ENCODE results near the gene CELA2A. TPM values are rescaled to one million over a fixed set of nuclear protein-coding genes. Genes with fewer than 3 reads are reported as not detected.
A peak's percentile ranks its signal among the peaks of the same experiment; 100 is the strongest.

The CELA2A gene
- not detected for total RNA-seq (2013)
- polyA plus RNA-seq (not detected), polyA minus RNA-seq (not detected in 2 replicates), total RNA-seq (0 to 2.1 (median 0.34) reads per million in 11 experiments)

GRCh38 chr1:15456313-15456954 lies at the start of gene CELA2A:
TSS of gene CELA2A (plus strand) at chr1:15456732. CDS start at chr1:15456754, 22 bp downstream.
- H3K4me1 Mint-ChIP-seq: peaks cover 9% of the 10 kb centered on the region
- Histone ChIP-seq H3K4me3 (replicated peaks in 1 of 3; ENCODE audit: low read depth in 2 of 3, low read length in 3 of 3) (no peak within 1 kb of the TSS), H3K9me3 (replicated peaks in 1 of 2; ENCODE audit: control insufficient read depth in 1 of 2, insufficient read depth in 1 of 2, low read length in 2 of 2) (no peaks in the 10 kb centered on the region), H2AFZ (ENCODE audit: insufficient read depth, low read depth, low read length, poor library complexity, severe bottlenecking) (no peak within 1 kb of the TSS), H3K4me1 (ENCODE audit: control insufficient read depth in 1 of 2, insufficient read depth in 2 of 2, low read length in 2 of 2) (no peaks in the 10 kb centered on the region), H3K27ac (ENCODE audit: low read depth in 1 of 2, low read length in 2 of 2) (no peak within 1 kb of the TSS), H3K79me2 (ENCODE audit: insufficient read depth, low read length) (no peaks in the 10 kb centered on the region), H4K20me1 (ENCODE audit: insufficient read depth, low read length) (no peaks in the 10 kb centered on the region), H3K36me3 (replicated peaks in 1 of 2; ENCODE audit: control insufficient read depth in 1 of 2, insufficient read depth in 2 of 2, low read length in 2 of 2) (no peaks in the 10 kb centered on the region), H3K9ac (ENCODE audit: insufficient read depth, low read length, poor library complexity, severe bottlenecking) (no peak within 1 kb of the TSS), H3K27me3 (ENCODE audit: control insufficient read depth in 2 of 2, insufficient read depth in 2 of 2, low read length in 2 of 2) (no peaks in the 10 kb centered on the region), H3K4me2 (replicated peaks; ENCODE audit: extremely low read depth, low read length, poor library complexity, severe bottlenecking) (no peak within 1 kb of the TSS)
- DNase-seq: no peak
- WGBS (ENCODE audit: insufficient coverage): no CpG with 5 or more reads among the region's 8 CpGs
- no peaks in the 10 kb centered on the region for H3K36me3 Mint-ChIP-seq
- no peak for TF ChIP-seq CTCF (IDR thresholded peaks at IDR 0.05)
- H3K27ac Mint-ChIP-seq: peak within 1 kb of the TSS in 1 of 7 donors; percentile 61
- H3K4me3 Mint-ChIP-seq: no peak within 1 kb of the TSS
- H3K9me3 Mint-ChIP-seq: no peaks in the 10 kb centered on the region
- peaks cover 1 to 3% (median 2%) of the 10 kb centered on the region in 3 donors for H3K27me3 Mint-ChIP-seq (ENCODE audit: low read depth in 3 of 3)
- intact Hi-C loops (cut with micrococcal nuclease): no loop called here

- Histone ChIP-seq H3K9me3 (replicated peaks in 1 of 2; ENCODE audit: control insufficient read depth in 1 of 2, insufficient read depth in 1 of 2, low read length in 2 of 2) (no peaks in the 10 kb centered on the region), H3K4me1 (ENCODE audit: control insufficient read depth in 1 of 2, insufficient read depth in 2 of 2, low read length in 2 of 2) (peaks cover 11 to 13% of the 10 kb centered on the region in 2 donors), H4K20me1 (ENCODE audit: insufficient read depth, low read length) (peaks cover 26% of the 10 kb centered on the region), H3K27me3 (ENCODE audit: control insufficient read depth in 2 of 2, insufficient read depth in 2 of 2, low read length in 2 of 2) (peaks cover 0 to 16% of the 10 kb centered on the region in 2 donors), H3K4me3 (replicated peaks in 1 of 3; ENCODE audit: low read depth in 2 of 3, low read length in 3 of 3) (no peak overlapping the region), H3K27ac (ENCODE audit: low read depth in 1 of 2, low read length in 2 of 2) (no peak overlapping the region), H3K79me2 (ENCODE audit: insufficient read depth, low read length) (peaks cover 29% of the 10 kb centered on the region), H3K9ac (ENCODE audit: insufficient read depth, low read length, poor library complexity, severe bottlenecking) (no peak overlapping the region), H2AFZ (ENCODE audit: insufficient read depth, low read depth, low read length, poor library complexity, severe bottlenecking) (no peak overlapping the region), H3K36me3 (replicated peaks in 1 of 2; ENCODE audit: control insufficient read depth in 1 of 2, insufficient read depth in 2 of 2, low read length in 2 of 2) (peaks cover 0 to 3% of the 10 kb centered on the region in 2 donors), H3K4me2 (replicated peaks; ENCODE audit: extremely low read depth, low read length, poor library complexity, severe bottlenecking) (no peak overlapping the region)
- Mint-ChIP-seq H3K9me3 (peaks cover 0 to 5% (median 0%) of the 10 kb centered on the region in 7 donors), H3K4me1 (peaks cover 16% of the 10 kb centered on the region), H3K4me3 (no peak overlapping the region), H3K27ac (peak overlapping the region in 3 of 7 donors; percentile 13 to 76 (median 68)), H3K36me3 (peaks cover 16 to 19% of the 10 kb centered on the region in 2 donors), H3K27me3 (ENCODE audit: low read depth in 3 of 3) (peaks cover 8 to 23% (median 18%) of the 10 kb centered on the region in 3 donors)
- intact Hi-C loops (cut with micrococcal nuclease): no loop called here
- no peak for DNase-seq
- 92% methylated on average over 3 of the region's 7 CpGs for WGBS (ENCODE audit: insufficient coverage)
- TF ChIP-seq CTCF (IDR thresholded peaks at IDR 0.05): no peak
These were observed 49.0 kb upstream of the CELA2A start for GRCh38 chr1:15407580-15407979.
